Measurements from ENCODE around the gene SRSF1. TPM values are rescaled to one million over a fixed set of nuclear protein-coding genes. Genes with fewer than 3 reads are reported as not detected.
"Not testable (repeated sequence)": the region's sequence is repeated elsewhere in the genome, so short reads cannot be mapped to it uniquely, and the experiment has no call there.

The SRSF1 gene
- total RNA-seq, 2 experiments from 2014 or later = 467 to 508 TPM

DNA sequence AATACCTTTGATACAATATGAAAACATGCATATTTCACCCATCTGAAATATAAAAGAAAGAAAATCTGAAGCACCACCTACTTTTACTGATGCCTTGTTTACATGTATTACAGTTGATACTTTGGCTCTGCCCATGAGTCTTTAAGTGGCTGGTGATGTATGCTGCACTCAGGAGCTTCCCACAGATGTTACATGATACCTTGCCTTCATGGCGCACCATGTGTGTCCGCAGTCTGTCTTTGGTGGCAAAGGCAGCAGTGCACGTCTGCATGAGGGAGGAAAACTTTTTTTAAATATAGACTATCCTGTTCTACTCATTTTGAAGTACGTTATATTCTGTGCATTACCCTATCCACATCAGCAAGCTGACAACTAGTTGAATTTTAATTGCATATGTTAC is 26.5 kb downstream of the SRSF1 start:
- CTCF ChIA-PET = interaction anchor here (1.0 kb wide), 1 partner anchor 42 kb away, joined by 4 read pairs; no protein-coding TSS in a partner anchor
- POLR2A ChIA-PET = no interaction called here

DNA sequence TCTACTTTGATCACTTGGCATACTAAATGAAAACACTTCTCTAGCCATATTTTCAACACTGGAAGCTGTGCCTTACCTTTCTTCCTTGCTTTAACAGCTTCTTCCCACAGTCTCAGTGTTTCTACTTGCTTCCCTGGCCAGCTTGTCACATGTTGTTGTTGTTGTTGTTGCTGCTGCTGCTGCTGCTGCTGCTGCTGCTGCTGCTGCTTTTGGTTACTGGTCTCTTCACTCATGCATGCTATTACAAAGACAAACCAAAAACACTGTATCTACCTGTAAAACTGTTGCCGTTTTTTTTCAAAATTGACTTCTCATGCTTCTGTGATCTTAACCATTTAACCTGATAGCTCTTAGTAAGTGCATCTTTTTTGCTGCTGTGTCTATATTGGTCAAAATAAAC is 28.0 kb downstream of the SRSF1 start:
- ChIA-PET CTCF (no interaction called here), POLR2A (no interaction called here)

DNA sequence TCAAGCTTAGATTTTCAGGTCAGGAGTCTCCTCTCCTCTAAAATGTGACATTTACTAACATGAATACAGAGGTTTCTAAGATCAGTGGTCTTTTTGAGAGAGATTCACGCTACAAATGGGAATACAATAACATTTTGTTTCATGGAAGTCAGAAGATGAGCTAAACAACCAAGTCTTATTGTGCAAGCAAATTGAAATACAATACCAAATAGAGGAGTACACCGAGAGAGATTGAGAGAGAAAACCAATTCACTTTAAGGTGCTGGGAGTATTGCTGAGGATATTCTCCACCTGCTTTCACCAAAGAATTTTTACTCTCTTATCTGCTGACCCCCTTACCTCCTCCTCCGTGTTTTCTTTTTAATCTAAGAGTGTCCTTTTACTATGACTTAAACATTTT is 30.5 kb downstream of the SRSF1 start:
- POLR2A ChIA-PET = no interaction called here
- CTCF ChIA-PET = interaction anchor here (0.5 kb wide), 1 partner anchor 279 kb away, joined by 3 read pairs; no protein-coding TSS in a partner anchor

DNA sequence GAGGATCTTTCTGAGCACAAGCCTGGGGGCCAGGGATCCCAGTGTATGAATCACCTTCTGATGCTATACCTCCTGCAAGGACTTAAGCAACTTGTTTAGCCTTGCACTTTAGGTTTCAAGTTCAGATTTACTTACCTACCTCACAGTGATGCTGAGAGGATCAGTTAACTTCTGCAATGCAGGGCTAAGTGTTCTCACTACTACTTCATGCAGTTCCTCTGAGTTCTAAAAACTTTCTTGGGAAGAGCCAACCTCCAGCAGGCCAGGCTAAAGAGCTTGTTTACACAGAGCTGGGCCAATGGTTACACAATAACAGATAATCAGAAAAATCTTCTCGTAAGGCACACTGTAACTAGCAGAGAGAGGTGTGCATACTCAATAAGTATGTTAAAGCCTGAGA is 32.0 kb downstream of the SRSF1 start:
- ChIA-PET CTCF (interaction anchor here (0.8 to 1.5 kb wide), 2 partner anchors 24 to 26 kb away, joined by 3 read pairs; no protein-coding TSS in a partner anchor), POLR2A (no interaction called here)

DNA sequence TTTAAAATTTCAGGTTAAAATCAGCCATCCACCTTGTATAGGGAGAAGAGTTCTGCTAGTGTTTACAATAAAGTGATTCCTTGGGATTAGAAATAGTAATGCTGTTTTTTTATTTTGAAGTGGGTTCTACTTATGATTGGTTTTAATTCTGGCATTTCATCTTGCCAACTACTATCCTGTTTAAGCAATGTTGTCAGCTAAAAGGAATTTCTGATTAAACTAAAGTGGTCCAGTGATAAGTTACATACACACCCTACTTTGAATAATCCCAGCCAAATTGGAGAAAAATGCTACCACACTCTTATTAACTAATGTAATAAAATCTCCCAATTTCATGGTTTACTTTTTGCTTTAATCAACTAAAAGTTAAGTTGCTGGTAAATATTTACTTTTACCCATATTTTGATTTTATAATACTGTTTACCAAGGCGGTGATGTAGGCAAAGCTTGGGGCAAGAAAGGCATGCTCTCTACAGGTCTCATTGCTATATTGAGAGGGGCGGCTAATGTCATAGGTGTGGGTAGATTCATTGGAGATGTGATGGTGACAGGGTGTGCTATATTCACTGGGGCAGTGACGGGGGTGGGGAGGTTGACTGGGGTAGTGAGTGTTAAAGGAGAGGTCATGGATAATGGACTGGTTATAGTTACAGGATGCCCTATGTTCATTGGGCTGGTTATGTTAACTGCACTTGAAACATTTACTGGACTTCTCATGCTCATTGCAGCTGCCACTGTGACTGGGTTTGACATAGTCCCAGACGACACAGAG is 32.8 kb downstream of the SRSF1 start:
- POLR2A ChIA-PET = not testable (repeated sequence)
- CTCF ChIA-PET = interaction anchor here (1.5 kb wide), 1 partner anchor 25 kb away, joined by 3 read pairs; no protein-coding TSS in a partner anchor

DNA sequence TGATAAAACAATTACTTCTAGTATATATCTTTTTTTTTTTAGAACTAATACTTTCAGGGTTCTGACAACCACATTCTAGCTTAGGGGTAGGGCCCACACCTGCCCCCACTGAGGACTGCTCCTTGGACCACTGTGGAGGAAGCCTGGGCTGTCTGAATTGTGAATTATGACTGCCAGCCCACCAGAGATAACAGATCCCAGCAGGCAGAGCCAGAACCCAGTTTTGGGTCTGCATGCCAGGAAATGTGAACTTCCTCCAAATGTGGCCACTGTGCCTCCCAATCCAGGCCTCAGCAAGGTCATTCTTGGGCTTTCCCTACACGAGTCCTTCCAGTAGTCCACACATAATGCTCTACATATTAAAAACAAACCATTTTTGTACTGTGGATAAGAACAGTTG is 34.9 kb downstream of the SRSF1 start:
- POLR2A ChIA-PET = interaction anchor here (0.5 to 0.6 kb wide), 2 partner anchors 24 to 112 kb away, joined by 3 to 11 read pairs; no protein-coding TSS in a partner anchor
- CTCF ChIA-PET = no interaction called here

DNA sequence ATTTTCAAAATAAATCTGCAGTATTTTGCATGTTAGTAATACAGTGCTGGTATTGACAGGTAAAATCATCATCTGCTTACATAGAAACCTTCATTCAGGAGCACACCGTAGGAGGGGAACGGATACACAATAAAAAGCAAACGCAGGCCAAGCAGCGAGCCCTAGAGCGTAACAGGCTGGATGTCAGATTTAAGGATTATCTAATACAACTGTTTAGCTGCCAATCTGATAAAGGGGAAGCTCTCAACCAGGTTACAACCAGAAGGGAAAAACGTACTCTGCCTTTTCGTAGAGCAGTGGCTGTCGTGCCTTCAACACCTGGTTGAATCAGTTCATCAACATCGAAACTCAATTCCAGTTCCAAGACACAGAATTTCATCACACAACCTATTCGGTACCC is 35.5 kb downstream of the SRSF1 start:
- CTCF ChIA-PET = interaction anchor here (0.8 kb wide), 1 partner anchor 51 kb away, joined by 3 read pairs; no protein-coding TSS in a partner anchor
- POLR2A ChIA-PET = interaction anchor here (0.5 kb wide), 1 partner anchor 112 kb away, joined by 3 read pairs; no protein-coding TSS in a partner anchor

DNA sequence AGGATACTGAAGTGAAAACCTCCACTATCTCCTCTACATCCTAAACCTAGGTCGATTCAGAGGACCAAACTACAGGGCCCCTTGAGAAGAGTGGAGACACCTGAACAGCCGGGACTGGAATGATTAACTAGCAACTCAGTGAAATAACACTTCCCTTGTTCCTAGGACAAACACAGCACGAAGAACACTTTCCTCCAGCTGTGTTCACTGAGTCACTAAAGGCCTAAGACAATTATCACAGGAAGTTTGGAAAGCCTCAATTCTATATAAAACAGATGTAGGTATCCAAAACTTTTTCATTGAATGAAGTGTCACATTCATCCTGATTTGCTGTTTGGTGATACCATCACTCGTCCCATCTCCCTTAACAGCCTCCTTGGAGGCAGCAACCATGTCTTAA is 36.3 kb downstream of the SRSF1 start:
- POLR2A ChIA-PET = no interaction called here
- CTCF ChIA-PET = no interaction called here

DNA sequence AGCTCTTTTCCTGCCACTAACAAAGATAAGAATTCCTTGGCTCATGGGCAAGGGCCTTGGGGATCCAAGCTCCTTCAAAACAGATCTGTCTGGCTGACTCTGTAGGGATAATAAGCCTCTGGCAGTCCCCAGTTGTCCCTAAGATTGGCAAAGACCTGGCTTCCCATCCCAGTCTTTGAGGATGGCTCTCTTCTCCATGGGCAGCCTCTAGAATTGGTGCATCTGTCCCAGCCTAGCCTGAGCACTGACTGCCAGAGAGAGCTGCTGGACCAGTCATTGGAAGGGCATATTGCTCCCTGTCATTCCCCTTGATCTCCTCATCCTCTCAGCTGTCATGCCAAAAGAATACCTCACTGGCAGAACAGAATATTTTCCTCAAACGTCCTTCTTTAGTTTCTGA is 38.6 kb downstream of the SRSF1 start:
- POLR2A ChIA-PET = no interaction called here
- CTCF ChIA-PET = no interaction called here

DNA sequence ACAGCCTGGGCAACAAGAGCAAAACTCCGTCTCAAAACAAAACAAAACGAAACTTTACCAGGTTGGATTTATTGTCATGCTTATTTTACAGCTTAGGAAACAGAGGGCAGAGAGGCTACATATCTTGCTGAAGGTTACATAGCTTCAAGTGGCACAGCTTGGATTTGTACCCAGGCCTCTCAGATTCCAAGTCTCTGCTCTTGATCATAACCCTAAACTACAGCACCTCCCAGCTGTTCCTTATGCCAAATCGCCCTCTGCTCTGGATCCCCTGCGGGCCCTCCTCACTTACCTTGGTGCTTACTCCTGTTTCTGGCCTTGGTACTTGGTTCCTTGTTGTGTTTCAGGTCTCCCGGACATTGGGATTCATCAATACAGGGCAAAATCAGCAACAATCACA is 40.2 kb downstream of the SRSF1 start:
- CTCF ChIA-PET = no interaction called here
- POLR2A ChIA-PET = no interaction called here

DNA sequence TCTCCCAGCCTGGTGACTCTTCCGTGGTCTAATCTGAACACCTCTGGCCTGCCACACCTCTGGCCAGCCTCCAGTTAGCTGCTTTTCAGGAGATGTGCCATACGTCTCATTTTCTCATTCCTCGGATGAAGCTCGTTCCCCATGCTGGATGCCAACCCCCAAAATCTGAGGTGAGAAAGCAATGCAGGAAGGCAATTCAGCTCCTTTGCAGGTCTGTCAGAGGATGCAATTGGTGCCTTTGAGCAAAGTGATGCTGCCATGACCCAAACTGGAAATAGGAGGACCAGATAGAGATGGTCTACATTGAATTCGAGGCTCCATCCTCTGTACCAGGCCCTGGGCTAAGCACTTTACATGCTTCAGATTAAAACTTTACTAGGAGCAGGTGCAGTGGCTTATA is 40.8 kb downstream of the SRSF1 start:
- ChIA-PET POLR2A (no interaction called here), CTCF (interaction anchor here (1.4 kb wide), 1 partner anchor 74 kb away, joined by 3 read pairs; no protein-coding TSS in a partner anchor)

DNA sequence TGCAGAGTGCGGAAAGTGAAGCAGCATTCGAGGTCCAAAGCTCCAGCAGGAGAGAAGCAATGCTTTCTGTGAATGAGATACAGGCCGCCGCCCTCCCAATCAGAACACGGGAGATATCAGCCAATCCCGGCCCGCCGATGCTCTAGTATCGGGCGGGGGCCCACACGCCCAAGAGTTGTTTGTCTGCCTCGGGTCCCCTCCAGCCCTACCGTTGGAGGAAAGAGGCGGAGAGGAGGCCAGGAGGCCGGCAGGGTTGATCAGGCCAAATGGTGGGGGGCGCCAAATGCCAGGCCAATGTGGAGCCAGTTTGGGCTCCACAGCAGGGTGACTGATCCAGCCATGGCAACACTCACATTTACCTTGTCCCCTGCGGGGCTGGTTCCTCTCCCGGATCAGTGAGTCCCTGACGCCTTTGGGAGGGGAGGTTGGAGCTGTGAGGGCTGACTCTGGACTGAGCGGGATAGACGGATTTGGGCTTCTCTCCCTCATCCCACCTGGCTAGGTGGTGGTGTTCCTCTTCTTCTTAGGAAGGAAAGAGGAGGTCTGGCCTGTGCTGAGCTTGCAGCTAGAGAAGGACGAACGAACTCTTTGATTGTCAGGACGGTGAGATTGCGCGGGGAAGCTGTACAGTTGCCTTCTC is 41.4 kb downstream of the SRSF1 start:
- ChIA-PET CTCF (interaction anchor here (1.4 kb wide), 1 partner anchor 73 kb away, joined by 3 read pairs; no protein-coding TSS in a partner anchor), POLR2A (no interaction called here)

DNA sequence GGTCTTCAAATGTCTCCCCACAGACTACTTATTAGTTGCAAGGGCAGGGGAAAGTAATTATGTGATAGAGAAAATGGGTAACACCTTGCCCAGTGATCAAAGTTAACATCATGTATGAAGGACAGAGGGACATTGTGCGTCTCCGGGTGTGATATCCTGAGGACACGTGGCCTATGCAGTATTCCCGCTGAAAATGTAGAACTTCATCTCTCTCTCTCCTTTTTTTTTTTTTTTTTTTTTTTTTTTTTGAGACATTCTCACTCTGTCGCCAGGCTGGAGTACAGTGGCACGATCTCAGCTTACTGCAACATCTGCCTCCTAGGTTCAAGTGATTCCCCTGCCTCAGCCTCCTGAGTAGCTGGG is 43.9 kb downstream of the SRSF1 start:
- ChIA-PET POLR2A (no interaction called here), CTCF (no interaction called here)

DNA sequence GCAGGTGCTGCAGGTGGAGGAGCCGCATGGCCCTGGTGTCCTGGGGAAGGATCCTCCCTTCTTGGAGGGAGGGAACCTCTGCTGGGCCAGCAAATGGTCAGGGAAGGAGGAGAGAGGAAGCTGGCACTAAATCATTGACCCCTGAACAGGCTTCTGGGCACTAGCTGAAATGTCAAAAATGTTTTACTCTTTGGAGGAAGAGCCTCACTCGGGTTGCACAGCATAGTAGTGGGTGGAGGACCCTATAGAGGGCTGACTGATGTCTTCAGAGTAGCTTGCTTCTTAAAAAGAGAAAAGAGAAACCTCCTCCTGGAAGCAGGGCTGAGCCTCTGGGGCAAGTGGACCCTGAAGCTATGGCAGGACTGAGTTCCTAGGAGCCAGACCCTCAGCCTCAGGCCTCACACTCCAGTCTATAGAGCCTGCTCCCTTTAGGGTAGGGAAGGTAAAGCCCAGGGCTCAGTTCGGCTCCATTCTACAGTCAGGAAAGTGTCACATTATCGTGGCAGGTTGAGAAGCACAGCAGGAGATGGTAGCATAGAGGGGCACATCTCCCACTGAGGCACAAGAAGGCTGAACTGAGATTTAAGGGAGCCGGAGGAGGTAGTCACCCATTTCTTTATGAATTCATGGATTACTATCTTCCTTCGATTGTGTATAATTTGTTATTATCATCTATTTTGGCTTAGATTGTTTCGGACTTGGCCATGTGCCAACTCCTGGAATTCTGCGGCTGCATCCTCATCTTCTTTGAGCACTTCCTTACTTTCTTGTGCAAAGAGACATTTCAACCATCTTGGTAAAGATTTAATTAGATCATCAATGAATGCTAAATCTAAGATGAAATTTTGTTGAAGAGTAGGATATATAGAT is 44.5 kb downstream of the SRSF1 start:
- ChIA-PET POLR2A (no interaction called here), CTCF (no interaction called here)

DNA sequence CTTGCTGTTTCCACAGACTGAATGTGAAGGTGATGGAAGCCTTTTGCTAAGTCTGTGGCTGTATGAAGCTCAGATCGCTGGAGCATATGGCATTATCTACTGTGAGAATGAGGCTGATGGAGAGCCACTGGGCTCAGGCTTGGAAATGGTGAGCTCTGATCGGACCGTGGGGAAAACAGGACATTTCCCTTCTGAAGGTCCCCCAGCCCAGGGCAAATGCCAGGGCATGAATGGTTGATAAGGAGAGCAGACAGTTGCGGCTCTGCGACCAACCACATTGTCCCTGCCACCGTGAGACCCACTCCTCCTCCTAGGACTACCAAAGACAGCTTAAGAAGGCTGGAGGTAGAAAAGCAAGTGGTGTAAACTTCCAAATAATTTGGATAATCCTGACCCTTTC is 47.1 kb downstream of the SRSF1 start:
- ChIA-PET POLR2A (no interaction called here), CTCF (interaction anchor here (1.5 to 1.8 kb wide), 2 partner anchors 67 to 103 kb away, joined by 3 to 6 read pairs; no protein-coding TSS in a partner anchor)

DNA sequence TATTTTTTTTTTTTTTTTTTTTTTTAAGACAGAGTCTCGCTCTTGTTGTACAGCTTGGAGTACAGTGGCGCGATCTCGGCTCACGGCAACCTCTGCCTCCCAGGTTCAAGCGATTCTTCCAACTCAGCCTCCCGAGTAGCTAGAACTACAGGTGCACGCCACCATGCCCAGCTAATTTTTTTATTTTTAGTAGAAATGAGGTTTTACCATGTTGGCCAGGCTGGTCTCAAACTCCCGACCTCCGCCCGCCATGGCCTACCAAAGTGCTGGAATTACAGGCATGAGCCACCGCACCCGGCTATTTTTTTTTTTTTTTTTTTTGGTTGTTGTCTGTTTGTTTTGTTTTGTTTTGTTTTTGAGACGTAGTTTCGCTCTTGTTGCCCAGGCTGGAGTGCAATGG is 48.7 kb downstream of the SRSF1 start:
- CTCF ChIA-PET, POLR2A ChIA-PET: not testable (repeated sequence)

DNA sequence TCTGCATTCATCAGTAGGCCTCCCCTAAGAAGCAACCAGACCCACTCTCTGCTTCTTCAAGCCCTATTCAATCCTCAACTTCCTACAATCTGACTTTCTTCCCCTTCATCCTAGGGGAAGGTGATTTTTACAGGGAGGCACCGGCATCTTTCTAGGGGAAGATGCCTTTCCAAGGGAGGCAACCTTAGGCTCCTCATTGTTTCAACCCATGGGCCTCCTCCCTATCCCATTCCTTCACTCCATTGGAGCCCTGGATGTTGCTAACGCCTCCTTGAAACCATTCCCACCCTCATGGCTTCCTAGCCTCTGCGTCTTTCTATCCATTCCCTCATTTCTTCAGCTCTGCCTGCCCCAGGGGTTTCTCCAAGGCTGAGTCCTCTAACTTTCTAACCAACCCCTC is 49.2 kb downstream of the SRSF1 start:
- ChIA-PET POLR2A (no interaction called here), CTCF (no interaction called here)

DNA sequence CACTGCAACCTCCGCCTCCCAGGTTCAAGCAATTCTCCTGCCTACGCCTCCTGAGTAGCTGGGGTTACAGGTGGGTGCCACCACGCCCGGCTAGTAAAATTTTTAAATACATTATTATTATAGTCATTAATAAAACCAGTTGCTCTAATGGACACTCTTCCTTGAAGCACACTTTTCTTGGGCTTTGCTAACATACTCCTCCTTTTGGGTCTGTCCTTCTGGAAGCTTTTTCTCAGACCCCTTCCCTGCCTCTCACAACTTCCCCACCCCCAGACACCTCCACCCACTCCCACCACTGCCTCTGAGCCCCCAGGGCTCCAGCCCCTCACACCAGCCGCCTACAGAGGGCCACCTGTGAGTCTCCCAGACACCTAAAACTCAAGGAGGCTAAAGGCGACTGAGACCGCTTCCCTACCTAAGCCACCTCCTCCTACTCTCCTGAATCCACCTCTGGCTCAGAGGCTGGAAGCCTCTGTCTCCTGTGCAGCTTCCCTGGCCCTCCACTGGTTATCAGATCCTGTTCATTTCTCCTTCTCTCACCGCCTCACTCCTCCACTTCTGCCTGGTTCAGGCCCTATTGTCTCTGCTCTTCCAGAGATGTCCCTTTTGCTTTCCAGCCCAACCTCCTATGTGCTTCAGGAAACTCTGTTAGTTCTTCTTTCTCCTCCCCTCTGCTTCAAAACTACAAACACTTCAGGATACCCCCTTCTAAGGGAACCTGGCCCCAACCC is 49.8 kb downstream of the SRSF1 start:
- POLR2A ChIA-PET = no interaction called here

More for the DNA sequence above, 49.8 kb downstream of the SRSF1 start:
- CTCF ChIA-PET = no interaction called here

All from activated CD8-positive, alpha-beta memory T cell treated with anti-CD3 and anti-CD28 coated beads for 36 hours (primary cell).